Hematopoietic multipotent progenitor cell treated with erythropoietin and hydrocortisone succinate and interleukin-3 and kit ligand, for 8 days (in vitro differentiated cells): ENCODE data around the gene PTGR3.
A peak's percentile ranks its signal among the peaks of the same experiment; 100 is the strongest.

Source experiments
- DNase-seq: peaks from one replicate; pipeline ENCODE4 v3.0.0-alpha.2; 2015

Gene PTGR3

DNA sequence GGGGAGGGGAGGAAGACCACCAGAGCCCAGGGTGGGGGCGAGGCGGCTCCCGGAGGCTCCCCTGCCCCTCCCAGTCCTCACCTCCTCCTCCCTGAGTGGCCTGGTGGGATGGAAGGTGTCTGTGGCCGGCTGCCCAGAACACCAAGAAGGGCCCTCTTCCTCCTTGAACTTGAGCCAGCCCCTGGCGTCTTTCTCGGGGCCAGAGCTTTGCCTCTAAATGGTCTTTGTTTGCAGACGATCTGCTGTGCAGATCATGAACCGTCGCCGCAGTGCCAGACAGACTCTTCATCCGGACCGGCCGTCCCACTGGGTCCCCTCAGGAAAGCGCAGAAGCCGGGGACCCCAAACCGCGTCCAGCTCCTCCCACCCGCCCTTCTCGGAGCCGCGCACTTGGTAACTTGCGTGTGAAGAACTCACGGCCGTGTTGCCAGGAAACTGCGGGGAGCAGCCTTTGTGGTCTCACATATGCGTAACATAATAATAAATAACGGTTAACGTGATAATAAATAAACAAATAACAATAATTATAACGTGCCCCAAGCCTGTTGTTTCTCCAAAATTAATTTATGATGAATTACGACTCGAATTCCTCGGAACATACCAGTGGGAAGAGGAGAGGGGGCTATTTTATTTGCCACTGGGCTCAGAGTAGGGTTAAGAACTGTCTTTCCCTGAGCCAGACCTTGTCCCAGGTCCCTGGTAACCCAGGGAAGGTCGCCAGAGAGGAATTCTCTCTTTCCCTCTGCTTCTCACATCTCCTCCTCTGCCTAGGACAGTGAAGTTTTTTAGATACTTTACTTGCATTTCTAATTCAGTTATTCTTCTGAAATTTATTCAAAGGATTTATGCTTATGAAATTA, 41.0 kb downstream of the PTGR3 start:
- no peak for DNase-seq

- no peak for DNase-seq
These were observed 41.8 kb downstream of the PTGR3 start for GRCh38 chr18:75167137-75167536.

DNA sequence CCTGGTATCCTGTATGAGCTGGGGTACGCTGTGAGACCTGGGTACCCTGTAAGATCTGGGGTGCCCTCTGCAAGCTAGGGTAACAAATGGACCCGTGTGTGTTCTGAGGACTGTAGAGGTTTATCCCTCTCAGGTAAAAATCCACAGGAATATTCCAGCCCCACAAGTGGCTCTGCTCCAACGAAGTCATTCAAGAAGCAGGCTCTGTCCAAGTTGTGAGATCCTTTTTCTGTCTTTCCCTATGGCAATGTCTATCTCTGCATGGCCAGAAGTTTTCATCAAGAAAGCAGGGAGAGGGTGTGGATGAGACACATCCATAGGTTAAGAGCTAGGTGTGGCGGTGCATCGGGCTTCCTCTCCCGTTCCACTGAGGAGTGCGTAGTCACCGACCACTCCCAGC, 43.0 kb downstream of the PTGR3 start:
- no peak for DNase-seq

- DNase-seq = no peak
These were observed 44.5 kb downstream of the PTGR3 start for GRCh38 chr18:75164479-75164878.

DNA sequence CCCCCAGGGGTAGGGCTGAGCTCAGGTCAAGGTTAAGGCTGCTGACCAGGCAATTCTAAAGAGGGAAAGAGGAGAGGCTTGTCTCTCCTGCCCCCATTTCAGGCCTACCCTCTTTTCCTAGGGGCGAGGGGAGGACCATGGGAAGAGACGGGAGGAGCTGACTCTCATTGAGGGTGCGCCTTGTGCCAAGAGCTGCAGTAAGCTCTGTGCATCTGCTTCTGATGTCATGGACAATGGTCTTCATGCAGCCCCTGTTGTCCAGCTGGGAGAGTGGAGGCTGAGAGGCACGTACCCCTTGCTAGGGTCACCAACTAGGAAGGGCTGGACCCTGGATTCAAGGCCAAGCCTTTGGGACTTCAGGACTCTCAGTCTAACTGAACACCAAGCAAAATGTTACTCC, 45.2 kb downstream of the PTGR3 start:
- DNase-seq = no peak

DNA sequence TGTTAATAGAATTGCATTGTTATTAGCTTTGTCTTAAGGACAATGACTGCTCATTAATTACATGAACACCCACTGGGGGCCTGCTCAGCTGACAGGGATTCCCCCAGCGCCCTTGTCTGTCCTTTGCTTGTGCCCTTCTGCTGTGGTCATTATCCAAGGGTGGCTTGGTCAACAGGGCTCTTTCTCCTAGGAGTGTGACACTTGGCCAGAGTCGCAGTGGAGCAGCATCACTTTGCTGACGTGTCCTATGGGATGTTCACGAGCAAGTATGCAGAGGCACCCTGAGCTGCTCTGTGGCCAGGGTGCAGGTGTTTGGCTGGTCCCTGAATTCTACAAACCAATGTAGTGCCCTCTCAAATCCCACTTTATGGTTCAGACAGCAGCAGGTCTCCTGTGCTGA, 46.0 kb downstream of the PTGR3 start:
- DNase-seq = no peak

- no peak for DNase-seq
These were observed 46.5 kb downstream of the PTGR3 start for GRCh38 chr18:75162467-75162866.

GRCh38 chr18:75161256-75162028, 47.5 kb downstream of the PTGR3 start:
- DNase-seq = peak; percentile 82

- DNase-seq = no peak
These were observed 48.6 kb downstream of the PTGR3 start for GRCh38 chr18:75160364-75160763.

GRCh38 chr18:75159646-75160356, 49.1 kb downstream of the PTGR3 start:
- DNase-seq = no peak

GRCh38 chr18:75159238-75159518, 49.8 kb downstream of the PTGR3 start:
- no peak for DNase-seq
